PC-3 (cell line): Measurements from ENCODE around the gene TIPARP. TPM values are rescaled to one million over a fixed set of nuclear protein-coding genes. Genes with fewer than 3 reads are reported as not detected.
A peak's percentile ranks its signal among the peaks of the same experiment; 100 is the strongest.

Experiments
- ATAC-seq: fragments of 200-7000 bp; cut with Tn5 transposase; 2 replicates; pipeline ENCODE4 v1.9.1; 2020; ENCODE audit warnings: mild to moderate bottlenecking, moderate library complexity
- BruUV-seq: library from RNA; stranded (reverse); fragments of 400-500 nt; replicated peaks from 2 replicates; lab custom pipeline; 2021; lab: Mats Ljungman, UMichigan
- CTCF ChIA-PET: fragments of 300-600 bp; sonication (Branson Sonifier 250); formaldehyde crosslinking; loops from one replicate; lab custom pipeline; 2022; ENCODE audit warnings: antibody characterized with exemption; lab: Charles Lee
- POLR2A ChIA-PET: fragments of 300-600 bp; sonication (Branson Sonifier 250); formaldehyde crosslinking; loops from one replicate; lab custom pipeline; 2022; ENCODE audit warnings: antibody characterized with exemption; ENCODE audit not compliant: unreplicated experiment; lab: Charles Lee
- DNase-seq: peaks from one replicate; pipeline ENCODE4 v3.0.0-alpha.2; 2015
- H2AFZ ChIP-seq: fragments of 300-600 bp; sonication (generic); 2 replicates; pipeline ENCODE4 v1.6.0; 2016; ENCODE audit warnings: antibody characterized with exemption, low read length
- H3F3A ChIP-seq: fragments of 300-600 bp; sonication (generic); one replicate; pipeline ENCODE4 v1.6.0; 2017; ENCODE audit warnings: antibody characterized with exemption, low read length, control low read depth, mild to moderate bottlenecking; ENCODE audit not compliant: unreplicated experiment
- H3K27ac ChIP-seq: fragments of 300-600 bp; sonication (generic); 2 replicates; pipeline ENCODE4 v1.5.1; 2016; ENCODE audit warnings: mild to moderate bottlenecking, low read length
- H3K27me3 ChIP-seq: fragments of 300-600 bp; sonication (generic); 2 replicates; pipeline ENCODE4 v1.6.1; 2016; ENCODE audit warnings: low read length, mixed read lengths
- H3K36me3 ChIP-seq: fragments of 300-600 bp; sonication (generic); 2 replicates; pipeline ENCODE4 v1.6.1; 2016; ENCODE audit warnings: low read depth, mixed run types, low read length, mixed read lengths
- H3K4me1 ChIP-seq: fragments of 300-600 bp; sonication (generic); 2 replicates; pipeline ENCODE4 v1.5.1; 2016; ENCODE audit warnings: low read length; ENCODE audit not compliant: insufficient read depth
- H3K4me2 ChIP-seq: fragments of 300-600 bp; sonication (generic); 2 replicates; pipeline ENCODE4 v1.6.0; 2016; ENCODE audit warnings: low read length
- H3K4me3 ChIP-seq: fragments of 300-600 bp; sonication (generic); 2 replicates; pipeline ENCODE4 v1.5.1; 2016; ENCODE audit warnings: mild to moderate bottlenecking, low read length, mixed read lengths
- H3K79me2 ChIP-seq: fragments of 300-600 bp; sonication (generic); 2 replicates; pipeline ENCODE4 v1.6.1; 2017; ENCODE audit warnings: low read length, mixed read lengths
- H3K9ac ChIP-seq: fragments of 300-600 bp; sonication (generic); 2 replicates; pipeline ENCODE4 v1.6.0; 2016; ENCODE audit warnings: mild to moderate bottlenecking, low read length
- H3K9me2 ChIP-seq: fragments of 300-600 bp; sonication (generic); replicated peaks from 2 replicates; pipeline ENCODE4 v1.6.1; 2016; ENCODE audit warnings: mixed run types, low read length, mixed read lengths
- H3K9me3 ChIP-seq: fragments of 300-600 bp; sonication (generic); 2 replicates; pipeline ENCODE4 v1.6.1; 2016; ENCODE audit warnings: low read length, mixed read lengths
- H4K20me1 ChIP-seq: fragments of 300-600 bp; sonication (generic); 2 replicates; pipeline ENCODE4 v1.6.1; 2016; ENCODE audit warnings: low read length, mixed read lengths
- CTCF ChIP-seq: fragments of 300-600 bp; sonication (generic); conservative IDR thresholded peaks from 2 replicates; pipeline ENCODE4 v1.5.1; 2017; ENCODE audit warnings: antibody characterized with exemption, low read depth, mild to moderate bottlenecking, low read length
- EZH2 ChIP-seq: fragments of 300-600 bp; sonication (generic); IDR thresholded peaks from one replicate; pipeline ENCODE4 v1.6.1; 2017; ENCODE audit warnings: antibody characterized with exemption, mild to moderate bottlenecking, low read length; ENCODE audit not compliant: unreplicated experiment
- EZH2phosphoT487 ChIP-seq: fragments of 300-600 bp; sonication (generic); IDR thresholded peaks from 2 replicates; pipeline ENCODE4 v1.6.1; 2018; ENCODE audit warnings: mild to moderate bottlenecking, antibody characterized with exemption, low read length, borderline replicate concordance
- intact Hi-C: fragments of 100-400 bp; cut with micrococcal nuclease; formaldehyde crosslinking; loops from 2 replicates; pipeline ENCODE4 v1.9.0; 2023
- total RNA-seq: library from RNA; depleted of rRNA; stranded (reverse); fragments of >200 nt; gene quantifications from 2 replicates; pipeline ENCODE4 v1.2.3, GENCODE V29; 2014

The TIPARP gene
- total RNA-seq, 1 experiment from 2014 or later: 84.7 TPM

- Histone ChIP-seq H3K4me1 (peaks cover 78% of the 10 kb centered on the region), H3F3A (no peaks in the 10 kb centered on the region), H3K9me3 (no peaks in the 10 kb centered on the region), H3K27me3 (no peaks in the 10 kb centered on the region), H4K20me1 (peaks cover 96% of the 10 kb centered on the region), H2AFZ (no peak overlapping the region), H3K36me3 (peaks cover 43% of the 10 kb centered on the region), H3K4me3 (no peak overlapping the region), H3K79me2 (peaks cover 100% of the 10 kb centered on the region), H3K4me2 (peak overlapping the region; percentile 23), H3K27ac (no peak overlapping the region), H3K9me2 (no peaks in the 10 kb centered on the region), H3K9ac (no peak overlapping the region)
- TF ChIP-seq EZH2 (no peak), EZH2phosphoT487 (no peak), CTCF (no peak)
- ATAC-seq: no peak
- no TSS peak for BruUV-seq
- intact Hi-C loops: no loop called here
- DNase-seq: no peak
- POLR2A ChIA-PET: interaction anchor here (0.6 kb wide), 1 partner anchor 95 kb away, joined by 3 read pairs; no protein-coding TSS in a partner anchor
- CTCF ChIA-PET: no interaction called here
Observed at GRCh38 chr3:156687023-156687422, 12.6 kb downstream of the TIPARP start.

DNA sequence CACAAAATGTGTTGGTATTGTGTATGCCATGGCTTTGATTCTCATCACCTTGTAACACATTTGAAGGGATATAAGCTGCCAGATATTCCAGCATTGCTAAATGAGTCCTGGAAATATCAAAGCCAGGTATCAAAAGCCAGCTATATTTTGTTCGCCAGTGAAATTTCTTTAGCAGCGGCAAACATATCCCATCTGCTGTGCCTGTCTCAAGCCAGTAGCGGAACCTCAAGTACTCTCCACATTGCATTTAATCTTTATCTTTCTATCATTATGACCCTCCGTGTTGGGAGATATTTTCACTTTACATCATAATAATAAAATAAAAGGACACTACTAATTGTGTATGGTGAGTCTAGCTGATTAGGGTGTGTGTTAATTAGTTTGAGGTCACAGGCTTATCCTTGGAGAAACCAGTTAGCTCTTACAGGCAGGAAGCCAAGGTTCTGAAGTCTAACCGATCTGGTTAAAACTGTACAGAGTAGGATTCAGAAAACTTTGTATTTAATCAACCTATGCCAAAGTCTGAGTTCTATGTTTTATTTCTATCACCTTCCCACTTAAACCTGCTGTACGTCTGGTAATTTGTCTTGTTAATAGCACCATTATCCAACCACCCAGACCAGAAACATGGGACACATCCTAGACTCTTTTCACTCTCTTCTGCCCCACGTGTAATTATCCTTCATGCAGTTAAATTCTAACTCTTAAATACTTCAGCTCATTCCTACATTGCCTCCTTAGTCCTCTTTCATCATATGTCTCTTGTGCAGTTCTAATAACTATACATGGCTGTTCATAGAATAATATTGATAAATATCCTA is 14.5 kb downstream of the TIPARP start:
- H3K4me1 ChIP-seq: peaks cover 81% of the 10 kb centered on the region

More for the DNA sequence above, 14.5 kb downstream of the TIPARP start:
- H2AFZ ChIP-seq: no peak overlapping the region
- POLR2A ChIA-PET: interaction anchor here (0.6 kb wide), 1 partner anchor 10 kb away, joined by 3 read pairs; no protein-coding TSS in a partner anchor
- no peaks in the 10 kb centered on the region for H3K27me3 ChIP-seq
- H4K20me1 ChIP-seq: peaks cover 88% of the 10 kb centered on the region
- no peak overlapping the region for H3K4me2 ChIP-seq
- CTCF ChIA-PET: interaction anchor here (0.6 kb wide), 1 partner anchor 749 kb away, joined by 3 read pairs; no protein-coding TSS in a partner anchor
- intact Hi-C loops: no loop called here
- H3K9ac ChIP-seq: no peak overlapping the region
- H3K27ac ChIP-seq: no peak overlapping the region
- no peak for ATAC-seq
- H3K79me2 ChIP-seq: peaks cover 99% of the 10 kb centered on the region
- H3K36me3 ChIP-seq: peaks cover 34% of the 10 kb centered on the region
- no peaks in the 10 kb centered on the region for H3K9me2 ChIP-seq
- no peak overlapping the region for H3K4me3 ChIP-seq
- H3F3A ChIP-seq: peaks cover 5% of the 10 kb centered on the region
- TF ChIP-seq EZH2 (no peak), EZH2phosphoT487 (no peak), CTCF (no peak)
- DNase-seq: no peak
- BruUV-seq: no TSS peak
- H3K9me3 ChIP-seq: no peaks in the 10 kb centered on the region
